Esophagus muscularis mucosa (tissue), 4 donors: ENCODE measurements around the gene INCA1. TPM values are rescaled to one million over a fixed set of nuclear protein-coding genes. Genes with fewer than 3 reads are reported as not detected.

ENCODE experiments used
- DNase-seq: peaks from one replicate; pipeline ENCODE4 v3.0.0-alpha.2; 2017; ENCODE audit errors: extremely low spot score
- H3K27ac ChIP-seq, 4 donors: fragments of 200-600 bp; sonication (generic); replicated peaks in 1 of 4; 1 replicate in 3 of 4; 2 replicates in 1 of 4; pipeline ENCODE4 v1.5.1; 2016 to 2019; ENCODE audit warnings: mild to moderate bottlenecking in 1 of 4
- H3K27me3 ChIP-seq, 4 donors: fragments of 200-600 bp; sonication (generic); one replicate each; pipeline versions ENCODE4 v1.5.1 to v1.6.0; 2016 to 2019
- H3K36me3 ChIP-seq, 4 donors: fragments of 200-600 bp; sonication (generic); one replicate each; pipeline ENCODE4 v1.5.1; 2016 to 2019
- H3K4me1 ChIP-seq, 4 donors: fragments of 200-600 bp; sonication (generic); one replicate each; pipeline ENCODE4 v1.5.1; 2016 to 2019
- H3K4me3 ChIP-seq, 4 donors: fragments of 200-600 bp; sonication (generic); 1 replicate in 2 of 4; 2 replicates in 2 of 4; pipeline ENCODE4 v1.5.1; 2016 to 2019; ENCODE audit warnings: mild to moderate bottlenecking in 4 of 4, moderate library complexity in 1 of 4
- H3K9me3 ChIP-seq, 4 donors: fragments of 200-600 bp; sonication (generic); 1 replicate in 3 of 4; 2 replicates in 1 of 4; pipeline ENCODE4 v1.5.1; 2016 to 2019
- EP300 ChIP-seq: sonication (generic); formaldehyde crosslinking; IDR thresholded peaks from one replicate; pipeline ENCODE4 v1.6.1; 2017; ENCODE audit warnings: antibody characterized with exemption
- POLR2A ChIP-seq: fragments of 450-650 bp; IDR thresholded peaks from one replicate; pipeline ENCODE4 v1.6.1; 2017; ENCODE audit warnings: antibody characterized with exemption, moderate library complexity, mild to moderate bottlenecking, low read depth
- POLR2AphosphoS5 ChIP-seq, 2 donors: sonication (generic); formaldehyde crosslinking; IDR thresholded peaks; one replicate each; pipeline ENCODE4 v1.6.1; 2017; ENCODE audit warnings: antibody characterized with exemption in 2 of 2
- WGBS: methylation state at CpG from one replicate; pipeline ENCODE4 v1.1.5; 2018; 5-methylcytosine and 5-hydroxymethylcytosine counted together
- intact Hi-C: fragments of 100-400 bp; cut with DNase I; formaldehyde crosslinking; loops from one replicate; pipeline ENCODE4 v1.15.1; 2023
- total RNA-seq, 4 donors: library from RNA; depleted of rRNA; stranded (reverse); fragments of >200 nt; gene quantifications; one replicate each; pipeline versions ENCODE4 v1.1.0 to v1.2.1, GENCODE V29; 2016
- TF ChIP-seq, protein P1 (sequence below), 3 experiments: fragments of 200-600 bp in 2 of 3; fragments of 450-650 bp in 1 of 3; sonication (generic) in 2 of 3; IDR thresholded peaks; one replicate each; pipeline ENCODE4 v1.5.1; 2017 to 2019; ENCODE audit warnings: antibody characterized with exemption in 3 of 3, mild to moderate bottlenecking in 2 of 3, moderate library complexity in 1 of 3

Gene INCA1
- total RNA-seq, 4 donors from 2014 or later, result 1.3 to 4.6 (median 3.0) TPM

DNA sequence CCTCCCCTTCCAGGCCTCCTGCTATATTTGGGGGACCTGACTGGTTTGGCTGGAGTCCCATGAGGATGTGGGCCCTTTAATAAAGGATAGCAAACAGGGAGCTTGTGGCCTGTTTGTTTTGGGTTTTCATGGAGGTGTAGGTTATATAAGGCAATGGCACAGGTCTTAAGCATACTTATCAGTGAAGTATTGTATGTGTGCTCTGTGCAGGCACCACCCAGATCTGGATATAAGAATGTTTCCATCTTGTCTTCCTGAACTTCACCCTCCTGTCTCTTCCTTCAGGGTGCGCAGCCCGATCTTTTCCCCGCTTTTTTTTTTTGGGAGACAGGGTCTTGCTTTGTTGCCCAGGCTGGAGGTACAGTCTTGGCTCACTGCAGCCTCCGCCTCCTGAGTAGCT is 27.3 kb upstream of the INCA1 start:
- no peak for DNase-seq
- intact Hi-C loops, result loop anchor here (5.0 kb wide), 1 partner anchor 38 kb away; no protein-coding TSS in a partner anchor
- TF ChIP-seq EP300, result no peak
- TF ChIP-seq, protein P1, sequence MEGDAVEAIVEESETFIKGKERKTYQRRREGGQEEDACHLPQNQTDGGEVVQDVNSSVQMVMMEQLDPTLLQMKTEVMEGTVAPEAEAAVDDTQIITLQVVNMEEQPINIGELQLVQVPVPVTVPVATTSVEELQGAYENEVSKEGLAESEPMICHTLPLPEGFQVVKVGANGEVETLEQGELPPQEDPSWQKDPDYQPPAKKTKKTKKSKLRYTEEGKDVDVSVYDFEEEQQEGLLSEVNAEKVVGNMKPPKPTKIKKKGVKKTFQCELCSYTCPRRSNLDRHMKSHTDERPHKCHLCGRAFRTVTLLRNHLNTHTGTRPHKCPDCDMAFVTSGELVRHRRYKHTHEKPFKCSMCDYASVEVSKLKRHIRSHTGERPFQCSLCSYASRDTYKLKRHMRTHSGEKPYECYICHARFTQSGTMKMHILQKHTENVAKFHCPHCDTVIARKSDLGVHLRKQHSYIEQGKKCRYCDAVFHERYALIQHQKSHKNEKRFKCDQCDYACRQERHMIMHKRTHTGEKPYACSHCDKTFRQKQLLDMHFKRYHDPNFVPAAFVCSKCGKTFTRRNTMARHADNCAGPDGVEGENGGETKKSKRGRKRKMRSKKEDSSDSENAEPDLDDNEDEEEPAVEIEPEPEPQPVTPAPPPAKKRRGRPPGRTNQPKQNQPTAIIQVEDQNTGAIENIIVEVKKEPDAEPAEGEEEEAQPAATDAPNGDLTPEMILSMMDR (IDR thresholded peaks at IDR 0.05), result no peak
- no peak for TF ChIP-seq POLR2AphosphoS5 (IDR thresholded peaks at IDR 0.05)
- TF ChIP-seq POLR2A, result no peak
- WGBS, result 93% methylated on average over 4 of the region's 4 CpGs
- Histone ChIP-seq H3K9me3 (no peaks in the 10 kb centered on the region), H3K27ac (no peak overlapping the region), H3K36me3 (peaks cover 36 to 52% (median 49%) of the 10 kb centered on the region in 4 donors), H3K4me3 (no peak overlapping the region), H3K4me1 (no peaks in the 10 kb centered on the region), H3K27me3 (no peaks in the 10 kb centered on the region)

DNA sequence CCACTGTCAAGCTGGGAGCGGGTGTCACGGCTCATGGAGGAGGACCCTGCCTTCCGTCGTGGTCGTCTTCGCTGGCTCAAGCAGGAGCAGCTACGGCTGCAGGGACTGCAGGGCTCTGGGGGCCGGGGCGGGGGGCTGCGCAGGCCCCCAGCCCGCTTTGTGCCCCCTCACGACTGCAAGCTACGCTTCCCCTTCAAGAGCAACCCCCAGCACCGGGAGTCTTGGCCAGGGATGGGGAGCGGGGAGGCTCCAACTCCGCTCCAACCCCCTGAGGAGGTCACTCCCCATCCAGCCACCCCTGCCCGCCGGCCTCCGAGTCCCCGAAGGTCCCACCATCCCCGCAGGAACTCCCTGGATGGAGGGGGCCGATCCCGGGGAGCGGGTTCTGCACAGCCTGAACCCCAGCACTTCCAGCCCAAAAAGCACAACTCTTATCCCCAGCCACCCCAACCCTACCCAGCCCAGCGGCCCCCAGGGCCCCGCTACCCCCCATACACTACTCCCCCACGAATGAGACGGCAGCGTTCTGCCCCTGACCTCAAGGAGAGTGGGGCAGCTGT is 26.3 kb upstream of the INCA1 start:
- Histone ChIP-seq H3K9me3 (no peaks in the 10 kb centered on the region), H3K4me1 (no peaks in the 10 kb centered on the region), H3K27me3 (no peaks in the 10 kb centered on the region), H3K36me3 (peaks cover 36 to 61% (median 59%) of the 10 kb centered on the region in 4 donors), H3K27ac (no peak overlapping the region), H3K4me3 (no peak overlapping the region)
- intact Hi-C loops, result loop anchor here (5.0 kb wide), 1 partner anchor 39 kb away; no protein-coding TSS in a partner anchor
- no peak for DNase-seq
- TF ChIP-seq POLR2A (no peak), EP300 (no peak), POLR2AphosphoS5 (IDR thresholded peaks at IDR 0.05) (no peak)
- TF ChIP-seq, protein P1 (IDR thresholded peaks at IDR 0.05), result no peak
- WGBS, result 83% methylated on average over 14 of the region's 29 CpGs

DNA sequence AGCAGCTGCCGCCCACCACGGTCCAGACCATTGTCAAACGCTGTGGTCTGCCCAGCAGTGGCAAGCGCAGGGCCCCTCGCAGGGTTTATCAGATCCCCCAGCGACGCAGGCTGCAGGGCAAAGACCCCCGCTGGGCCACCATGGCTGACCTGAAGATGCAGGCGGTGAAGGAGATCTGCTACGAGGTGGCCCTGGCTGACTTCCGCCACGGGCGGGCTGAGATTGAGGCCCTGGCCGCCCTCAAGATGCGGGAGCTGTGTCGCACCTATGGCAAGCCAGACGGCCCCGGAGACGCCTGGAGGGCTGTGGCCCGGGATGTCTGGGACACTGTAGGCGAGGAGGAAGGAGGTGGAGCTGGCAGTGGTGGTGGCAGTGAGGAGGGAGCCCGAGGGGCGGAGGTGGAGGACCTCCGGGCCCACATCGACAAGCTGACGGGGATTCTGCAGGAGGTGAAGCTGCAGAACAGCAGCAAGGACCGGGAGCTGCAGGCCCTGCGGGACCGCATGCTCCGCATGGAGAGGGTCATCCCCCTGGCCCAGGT is 24.9 kb upstream of the INCA1 start:
- peaks cover 49 to 76% (median 72%) of the 10 kb centered on the region in 4 donors for H3K36me3 ChIP-seq
- 95% methylated on average over 27 of the region's 30 CpGs for WGBS

DNA sequence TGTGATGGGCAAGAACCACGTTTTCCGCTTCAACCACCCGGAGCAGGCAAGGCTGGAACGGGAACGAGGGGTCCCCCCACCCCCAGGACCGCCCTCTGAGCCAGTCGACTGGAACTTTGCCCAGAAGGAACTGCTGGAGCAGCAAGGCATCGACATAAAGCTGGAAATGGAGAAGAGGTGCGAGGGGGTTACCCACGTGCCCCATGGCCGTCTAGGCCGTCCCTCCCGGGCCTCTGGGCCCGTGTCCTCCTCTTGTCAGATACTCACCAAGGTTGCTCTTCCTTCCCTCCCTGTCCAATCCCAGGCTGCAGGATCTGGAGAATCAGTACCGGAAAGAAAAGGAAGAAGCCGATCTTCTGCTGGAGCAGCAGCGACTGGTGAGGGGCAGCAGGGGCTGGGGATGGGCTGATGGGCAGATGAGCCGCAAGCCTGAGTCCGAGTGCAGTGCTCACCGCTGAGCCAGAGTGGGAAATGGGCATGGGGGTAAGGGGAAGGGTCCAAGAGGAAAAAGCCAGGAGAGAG is 23.2 kb upstream of the INCA1 start:
- no peaks in the 10 kb centered on the region for H3K9me3 ChIP-seq
- H3K4me3 ChIP-seq, result no peak overlapping the region
- 83% methylated on average over 19 of the region's 20 CpGs for WGBS
- no peaks in the 10 kb centered on the region for H3K27me3 ChIP-seq
- DNase-seq, result no peak
- peaks cover 65 to 92% (median 89%) of the 10 kb centered on the region in 4 donors for H3K36me3 ChIP-seq
- TF ChIP-seq EP300, result no peak
- TF ChIP-seq POLR2A, result no peak
- TF ChIP-seq, protein P1 (IDR thresholded peaks at IDR 0.05), result no peak
- no peak for TF ChIP-seq POLR2AphosphoS5 (IDR thresholded peaks at IDR 0.05)
- H3K4me1 ChIP-seq, result no peaks in the 10 kb centered on the region
- H3K27ac ChIP-seq, result no peak overlapping the region
- intact Hi-C loops, result loop anchor here (5.0 kb wide), 1 partner anchor 42 kb away; no protein-coding TSS in a partner anchor

More for the DNA sequence above, 24.9 kb upstream of the INCA1 start:
- TF ChIP-seq POLR2A (no peak), POLR2AphosphoS5 (IDR thresholded peaks at IDR 0.05) (no peak), EP300 (no peak)
- TF ChIP-seq, protein P1 (IDR thresholded peaks at IDR 0.05), result no peak
- Histone ChIP-seq H3K27ac (no peak overlapping the region), H3K4me3 (no peak overlapping the region), H3K27me3 (no peaks in the 10 kb centered on the region), H3K9me3 (no peaks in the 10 kb centered on the region), H3K4me1 (no peaks in the 10 kb centered on the region)
- intact Hi-C loops, result loop anchor here (5.0 kb wide), 1 partner anchor 40 kb away; no protein-coding TSS in a partner anchor
- no peak for DNase-seq
